HG03354 (cell line): ENCODE results near the gene ALOX15B.
"Not testable (repeated sequence)": the region's sequence is repeated elsewhere in the genome, so short reads cannot be mapped to it uniquely, and the experiment has no call there.

Experiments
- ATAC-seq: cut with Tn5 transposase; IDR thresholded peaks from one replicate; pipeline ENCODE4 v1.9.1; 2021; ENCODE audit warnings: mild to moderate bottlenecking; ENCODE audit not compliant: unreplicated experiment, poor library complexity, severe bottlenecking

The ALOX15B gene

GRCh38 chr17:8057691-8058114 is 18.8 kb downstream of the ALOX15B start:
- no peak for ATAC-seq

- no peak for ATAC-seq
Measured at GRCh38 chr17:8059131-8059530, 20.3 kb downstream of the ALOX15B start.

DNA sequence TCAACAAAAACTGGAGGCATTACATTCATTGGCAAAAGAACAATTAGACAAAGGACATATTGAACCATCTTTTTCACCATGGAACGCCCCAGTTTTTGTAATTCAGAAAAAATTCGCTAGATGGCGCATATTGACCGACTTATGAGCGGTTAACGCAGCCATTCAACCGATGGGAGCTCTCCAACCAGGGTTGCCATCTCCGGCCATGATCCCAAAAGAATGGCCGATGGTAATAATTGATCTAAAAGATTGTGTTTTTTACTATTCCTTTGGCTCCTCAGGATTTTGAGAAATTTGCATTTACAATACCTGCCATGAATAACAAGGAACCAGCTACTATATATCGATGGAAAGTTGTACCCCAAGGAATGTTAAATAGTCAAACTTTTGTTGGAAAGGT is 21.4 kb downstream of the ALOX15B start:
- ATAC-seq = no peak

- not testable (repeated sequence) for ATAC-seq
Measured at GRCh38 chr17:8061851-8062250, 23.0 kb downstream of the ALOX15B start.

- ATAC-seq = no peak
Measured at GRCh38 chr17:8062435-8062806, 23.6 kb downstream of the ALOX15B start.

DNA sequence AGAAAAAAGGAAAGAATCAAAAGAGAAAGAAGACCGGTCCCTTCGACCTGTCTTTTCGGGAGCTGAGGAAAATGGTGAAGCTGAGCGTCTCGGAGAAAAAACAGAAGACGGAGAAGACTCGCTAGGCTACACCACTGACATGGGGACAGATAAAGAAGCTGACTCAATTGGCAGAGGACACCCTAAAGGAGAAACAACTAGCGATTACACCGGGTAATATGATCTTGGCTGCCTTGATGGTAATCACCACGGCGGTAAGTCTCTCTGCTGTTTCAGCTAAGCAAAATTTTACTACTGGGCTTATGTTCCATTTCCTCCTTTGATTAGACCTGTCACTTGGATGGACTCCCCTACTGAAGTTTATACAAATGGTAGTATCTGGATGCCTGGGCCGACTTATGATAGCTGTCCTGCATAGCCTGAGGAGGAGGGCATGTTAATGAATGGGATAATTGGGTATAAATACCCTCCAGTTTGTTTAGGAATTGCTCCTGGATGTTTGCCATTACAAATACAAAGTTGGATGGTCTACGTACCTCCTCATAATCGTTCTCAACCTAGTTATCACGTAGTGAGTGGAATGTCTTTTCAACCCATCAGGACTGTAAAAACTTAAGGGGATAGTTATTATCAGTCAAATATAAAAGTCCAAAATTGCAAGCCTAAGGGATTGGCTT is 24.1 kb downstream of the ALOX15B start:
- ATAC-seq = no peak

GRCh38 chr17:8063761-8064534 is 25.1 kb downstream of the ALOX15B start:
- ATAC-seq = no peak

GRCh38 chr17:8064561-8065019 is 25.7 kb downstream of the ALOX15B start:
- ATAC-seq = no peak

GRCh38 chr17:8066841-8067775 is 28.2 kb downstream of the ALOX15B start:
- no peak for ATAC-seq

DNA sequence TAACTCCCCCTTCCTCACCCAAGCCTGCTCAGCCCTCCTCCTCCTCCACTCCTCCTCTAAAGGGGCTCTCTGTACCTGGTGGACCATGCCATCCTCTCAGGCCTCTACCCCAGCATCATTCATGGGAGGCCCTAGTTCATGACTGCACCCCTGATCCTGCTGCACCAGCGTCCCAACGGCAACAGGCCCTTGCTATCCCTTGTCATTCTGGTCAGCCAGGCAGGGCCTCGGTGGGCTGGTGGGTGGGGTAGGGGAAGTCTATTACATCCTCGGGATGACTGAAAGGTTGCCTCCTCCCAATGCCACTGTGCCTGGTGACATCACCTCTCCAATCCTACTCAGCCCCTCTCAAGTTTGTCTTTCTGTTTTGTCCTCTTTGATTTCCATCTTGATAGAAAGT is 28.9 kb downstream of the ALOX15B start:
- ATAC-seq = no peak

DNA sequence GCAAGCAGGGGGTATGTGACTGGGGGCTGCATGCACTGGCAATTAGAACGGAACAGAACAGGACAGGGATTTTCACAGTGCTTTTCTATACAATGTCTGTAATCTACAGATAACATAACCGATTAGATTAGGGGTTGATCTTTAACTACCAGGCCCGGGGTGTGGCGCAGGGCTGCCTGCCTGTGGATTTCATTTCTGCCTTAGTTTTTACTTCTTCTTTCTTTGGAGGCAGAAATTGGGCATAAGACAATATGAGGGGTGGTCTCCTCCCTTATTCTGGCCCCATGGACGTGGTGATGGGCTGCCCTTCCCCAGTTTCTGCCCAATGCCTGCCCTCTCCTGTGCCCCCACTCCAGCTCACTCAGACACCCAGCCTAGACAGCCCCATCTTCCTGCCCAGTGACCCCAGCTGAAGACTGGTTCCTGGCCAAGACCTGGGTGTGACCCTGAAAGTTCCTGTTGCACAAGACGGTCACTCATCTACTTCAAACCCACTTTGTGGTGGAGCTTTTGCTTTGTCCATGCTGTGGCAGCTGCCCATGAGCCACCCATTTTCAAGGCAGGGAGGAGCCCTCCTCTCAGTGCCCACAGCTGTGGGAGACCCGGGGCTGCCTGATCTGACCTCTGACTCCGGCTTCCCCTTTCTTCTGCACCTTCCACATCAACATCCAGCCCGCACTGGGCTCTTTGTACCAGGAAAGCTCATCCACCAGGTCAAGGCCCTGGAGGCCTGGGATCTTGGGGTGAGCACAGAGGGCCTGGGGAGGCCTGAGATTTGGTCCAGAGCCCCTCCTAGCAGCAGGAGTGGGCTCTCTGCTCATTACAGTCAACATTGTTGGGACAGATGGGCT is 30.1 kb downstream of the ALOX15B start:
- ATAC-seq = no peak

GRCh38 chr17:8069587-8069860 is 30.7 kb downstream of the ALOX15B start:
- no peak for ATAC-seq

- no peak for ATAC-seq
Measured at GRCh38 chr17:8071496-8071895, 32.6 kb downstream of the ALOX15B start.

GRCh38 chr17:8072341-8072728 is 33.5 kb downstream of the ALOX15B start:
- no peak for ATAC-seq

- no peak for ATAC-seq
Measured at GRCh38 chr17:8072729-8073461, 34.0 kb downstream of the ALOX15B start.

- ATAC-seq = peak; percentile 58
Measured at GRCh38 chr17:8073627-8074484, 35.0 kb downstream of the ALOX15B start.

GRCh38 chr17:8074554-8074953 is 35.7 kb downstream of the ALOX15B start:
- ATAC-seq = no peak

- ATAC-seq = no peak
Measured at GRCh38 chr17:8075081-8075480, 36.2 kb downstream of the ALOX15B start.
